ENCODE results near the gene RAB18. TPM values are rescaled to one million over a fixed set of nuclear protein-coding genes. Genes with fewer than 3 reads are reported as not detected.

RAB18 gene
- total and polyA plus RNA-seq, 2 of the 8 experiments (the other 6 are each of a cell fraction or from before 2014, with no cell fraction given) = 14.7 to 69.7 TPM

DNA sequence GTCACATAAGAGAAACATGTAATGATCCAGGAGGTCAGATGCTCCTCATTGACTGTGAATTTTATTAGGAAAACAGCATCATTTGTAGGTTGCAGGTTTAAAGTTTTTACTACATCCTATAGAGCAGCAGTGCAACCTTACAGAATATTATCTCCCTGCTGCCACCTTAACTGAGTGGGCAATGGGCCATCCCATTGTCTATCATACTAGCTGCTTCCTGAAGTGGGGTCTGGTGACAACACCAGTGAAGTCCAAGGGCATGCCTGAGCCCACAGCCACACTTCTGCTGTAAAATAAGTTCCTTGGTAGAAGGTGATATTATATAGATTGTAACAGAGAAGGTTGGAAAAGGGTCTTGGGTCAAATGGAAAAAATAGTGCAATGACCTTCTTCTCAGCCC is 4.0 kb upstream of the RAB18 start:
- Histone ChIP-seq H3K4me2 (ENCODE audit: insufficient read depth in 1 of 2, low read depth in 2 of 2, low read length in 2 of 2) (no peak overlapping the region), H2BK120ac (replicated peaks; ENCODE audit: low read depth, low read length) (no peak overlapping the region), H4K91ac (replicated peaks; ENCODE audit: insufficient read length, low read length) (no peak overlapping the region), H3K27me3 (replicated peaks in 1 of 4; ENCODE audit: control insufficient read depth in 3 of 4, extremely low read depth in 1 of 4, insufficient read depth in 3 of 4, low read length in 3 of 4) (no peaks in the 10 kb centered on the region), H3K56ac (replicated peaks; ENCODE audit: insufficient read length, low read depth, low read length) (no peak overlapping the region), H4K8ac (ENCODE audit: extremely low read depth, insufficient read depth, low read length) (no peak overlapping the region), H3K36me3 (ENCODE audit: control insufficient read depth in 2 of 4, insufficient read depth in 4 of 4, low read length in 3 of 4) (no peaks in the 10 kb centered on the region), H3K23me2 (ENCODE audit: low read depth, low read length) (no peaks in the 10 kb centered on the region), H3K27ac (ENCODE audit: low read depth, low read length) (no peak overlapping the region), H3K18ac (ENCODE audit: extremely low read depth, low read length) (no peak overlapping the region), H2BK20ac (ENCODE audit: low read length) (no peak overlapping the region), H4K20me1 (replicated peaks in 1 of 2; ENCODE audit: control insufficient read depth in 1 of 2, insufficient read depth in 2 of 2, low read length in 2 of 2) (no peaks in the 10 kb centered on the region), H3K23ac (ENCODE audit: insufficient read length) (no peak overlapping the region), H3K9me3 (ENCODE audit: insufficient read depth in 2 of 2, low read depth in 1 of 2, low read length in 1 of 2) (no peaks in the 10 kb centered on the region), H2AFZ (ENCODE audit: low read length) (no peak overlapping the region), H3K9ac (replicated peaks in 1 of 4; ENCODE audit: extremely low read depth in 1 of 4, low read depth in 3 of 4, low read length in 3 of 4) (no peak overlapping the region), H2BK12ac (ENCODE audit: low read depth, low read length) (no peak overlapping the region), H2BK5ac (ENCODE audit: low read depth, low read length) (no peak overlapping the region), H3K79me2 (ENCODE audit: control insufficient read depth in 1 of 2, insufficient read depth in 2 of 2, low read length in 2 of 2) (peaks cover 0 to 5% of the 10 kb centered on the region in 2 experiments; a peak in 2 of 4 replicates), H3K4me1 (replicated peaks in 1 of 4; ENCODE audit: control insufficient read depth in 3 of 4, insufficient read depth in 4 of 4, low read length in 3 of 4) (no peaks in the 10 kb centered on the region), H2BK15ac (ENCODE audit: low read length) (no peak overlapping the region), H2AK5ac (ENCODE audit: low read depth, low read length) (no peak overlapping the region), H4K5ac (ENCODE audit: insufficient read length, low read depth, low read length) (no peak overlapping the region), H3K4ac (replicated peaks; ENCODE audit: insufficient read length, low read depth, low read length) (no peak overlapping the region), H3K14ac (ENCODE audit: insufficient read length) (no peak overlapping the region), H3K79me1 (ENCODE audit: low read depth, low read length) (no peaks in the 10 kb centered on the region), H3K4me3 (ENCODE audit: extremely low read depth in 1 of 4, insufficient read depth in 2 of 4, low read depth in 3 of 4, low read length in 4 of 4) (no peak overlapping the region)
- TF ChIP-seq TAF7 (optimal IDR thresholded peaks at IDR 0.05; ENCODE audit: borderline replicate concordance, low read depth, low read length) (no peak), GABPA (IDR thresholded peaks at IDR 0.05; ENCODE audit: borderline replicate concordance, insufficient read depth, low read length) (no peak), POLR2A (IDR thresholded peaks at IDR 0.05; ENCODE audit: control extremely low read depth in 1 of 2, low read depth in 2 of 2, low read length in 2 of 2) (no peak), POU5F1 (IDR thresholded peaks at IDR 0.05; ENCODE audit: low read depth, low read length) (no peak), SAP30 (IDR thresholded peaks at IDR 0.05; ENCODE audit: insufficient read depth, insufficient replicate concordance, low read length) (no peak), CHD2 (IDR thresholded peaks at IDR 0.05; ENCODE audit: low read length) (no peak), RFX5 (IDR thresholded peaks at IDR 0.05; ENCODE audit: borderline replicate concordance, low read depth, low read length) (no peak)
- no peak for FAIRE-seq
- CTCF ChIA-PET (ENCODE audit: partially characterized antibody) = interaction anchor here (0.6 kb wide), 1 partner anchor 618 kb away, joined by 4 read pairs; no protein-coding TSS in a partner anchor
- DNase-seq (ENCODE audit: low read depth in 1 of 2, low spot score in 2 of 2) = no peak
- POLR2A ChIA-PET (ENCODE audit: partially characterized antibody) = no interaction called here
